Superior temporal gyrus (tissue), 1 donor: ENCODE data around the gene DERL3.
A peak's percentile ranks its signal among the peaks of the same experiment; 100 is the strongest.

Source experiments
- DNase-seq: peaks from one replicate; pipeline ENCODE4 v3.0.0-alpha.2; 2016; ENCODE audit errors: extremely low spot score

DERL3 gene

GRCh38 chr22:23847310-23847920, 8.6 kb upstream of the DERL3 start:
- no peak for DNase-seq

GRCh38 chr22:23846081-23846469, 7.3 kb upstream of the DERL3 start:
- DNase-seq, result no peak

GRCh38 chr22:23845265-23846080, 6.7 kb upstream of the DERL3 start:
- no peak for DNase-seq

- no peak for DNase-seq
Measured at GRCh38 chr22:23844739-23845202, 6.0 kb upstream of the DERL3 start.

GRCh38 chr22:23842599-23842998, 3.8 kb upstream of the DERL3 start:
- no peak for DNase-seq

GRCh38 chr22:23841736-23842445, 3.1 kb upstream of the DERL3 start:
- DNase-seq, result no peak

GRCh38 chr22:23841292-23841691, 2.5 kb upstream of the DERL3 start:
- DNase-seq, result no peak

GRCh38 chr22:23840026-23840425, 1.2 kb upstream of the DERL3 start:
- no peak for DNase-seq

- DNase-seq, result no peak
Measured at GRCh38 chr22:23837911-23838680, 710 bp downstream of the DERL3 start.

GRCh38 chr22:23837496-23837859, 1.3 kb downstream of the DERL3 start:
- DNase-seq, result no peak

GRCh38 chr22:23836692-23837495, 1.9 kb downstream of the DERL3 start:
- DNase-seq, result no peak

GRCh38 chr22:23836281-23836680, 2.5 kb downstream of the DERL3 start:
- no peak for DNase-seq

GRCh38 chr22:23835484-23836144, 3.2 kb downstream of the DERL3 start:
- DNase-seq, result no peak

GRCh38 chr22:23834793-23835483, 3.9 kb downstream of the DERL3 start:
- peak; percentile 72 for DNase-seq

GRCh38 chr22:23834406-23834792, 4.4 kb downstream of the DERL3 start:
- no peak for DNase-seq

- no peak for DNase-seq
Measured at GRCh38 chr22:23833911-23834317, 4.9 kb downstream of the DERL3 start.

GRCh38 chr22:23833017-23833751, 5.6 kb downstream of the DERL3 start:
- no peak for DNase-seq

GRCh38 chr22:23832226-23833016, 6.4 kb downstream of the DERL3 start:
- DNase-seq, result no peak
